SK-N-SH (cell line): ENCODE measurements around the gene TFAP2C. TPM values are rescaled to one million over a fixed set of nuclear protein-coding genes. Genes with fewer than 3 reads are reported as not detected.

Experiments used
- CTCF ChIA-PET: fragments of 300-600, 350-600 bp; formaldehyde crosslinking; extraction: SDS; loops from one replicate; lab custom pipeline; 2021; lab: Yijun Ruan, JAX
- POLR2A ChIA-PET: fragments of 350-600 bp; sonication (Branson Sonifier 250); formaldehyde crosslinking; extraction: SDS; loops from one replicate; lab custom pipeline; 2020; ENCODE audit warnings: antibody characterized with exemption, inconsistent platforms; lab: Yijun Ruan, JAX
- DNase-seq: peaks from one replicate; pipeline ENCODE4 v3.0.0; 2012
- H2AFZ ChIP-seq: fragments of 200-600 bp; sonication (generic); 2 replicates; pipeline ENCODE4 v1.8.1; 2016; ENCODE audit warnings: antibody characterized with exemption, mild to moderate bottlenecking, low read depth
- H3F3A ChIP-seq: fragments of 200-600 bp; sonication (generic); replicated peaks from 2 replicates; pipeline ENCODE3; 2016; ENCODE audit warnings: antibody characterized with exemption, mild to moderate bottlenecking; ENCODE audit not compliant: insufficient read depth
- H3K27ac ChIP-seq, 2 experiments: fragments of 200-500 bp in 1 of 2; fragments of 200-600 bp in 1 of 2; sonication (Bioruptor generic) in 1 of 2; sonication (generic), shearing (Covaris generic) in 1 of 2; 2 replicates each; pipeline versions ENCODE4 v1.5.1 to v1.6.1; 2014 to 2016; ENCODE audit warnings: low read depth in 2 of 2, inconsistent platforms in 1 of 2, low read length in 1 of 2, mild to moderate bottlenecking in 1 of 2, mixed read lengths in 1 of 2
- H3K27me3 ChIP-seq: fragments of 200-600 bp; sonication (generic), shearing (Covaris generic); 2 replicates; pipeline ENCODE4 v1.6.1; 2016; ENCODE audit warnings: mixed run types; ENCODE audit not compliant: insufficient read depth
- H3K36me3 ChIP-seq, 2 experiments: fragments of 200-500 bp in 1 of 2; fragments of 200-600 bp in 1 of 2; sonication (Bioruptor generic) in 1 of 2; sonication (generic) in 1 of 2; replicated peaks in 1 of 2; 2 replicates each; pipeline versions ENCODE3 to v1.5.1; 2014 to 2016; ENCODE audit warnings: low read length in 1 of 2, mild to moderate bottlenecking in 1 of 2; ENCODE audit not compliant: insufficient read depth in 2 of 2, control insufficient read depth in 1 of 2
- H3K4me1 ChIP-seq, 2 experiments: fragments of 200-500 bp in 1 of 2; fragments of 200-600 bp in 1 of 2; sonication (Bioruptor generic) in 1 of 2; sonication (generic), shearing (Covaris generic) in 1 of 2; 2 replicates each; pipeline versions ENCODE4 v1.5.1 to v1.6.1; 2014 to 2016; ENCODE audit warnings: low read depth in 1 of 2, low read length in 1 of 2, mixed run types in 1 of 2; ENCODE audit not compliant: insufficient read depth in 2 of 2, control insufficient read depth in 1 of 2
- H3K4me2 ChIP-seq: fragments of 200-600 bp; sonication (generic), shearing (Covaris generic); 2 replicates; pipeline ENCODE4 v1.6.1; 2017; ENCODE audit warnings: mixed run types
- H3K4me3 ChIP-seq, 2 experiments: fragments of 200-500 bp in 1 of 2; fragments of 200-600 bp in 1 of 2; sonication (Bioruptor generic) in 1 of 2; sonication (generic), shearing (Covaris generic) in 1 of 2; 2 replicates each; pipeline versions ENCODE4 v1.5.1 to v1.8.1; 2014 to 2016; ENCODE audit warnings: low read depth in 2 of 2, inconsistent platforms in 1 of 2, low read length in 1 of 2, mild to moderate bottlenecking in 1 of 2, mixed read lengths in 1 of 2, moderate library complexity in 1 of 2
- H3K79me2 ChIP-seq: fragments of 200-600 bp; sonication (generic); 2 replicates; pipeline ENCODE4 v1.8.1; 2017; ENCODE audit warnings: mild to moderate bottlenecking; ENCODE audit not compliant: insufficient read depth
- H3K9ac ChIP-seq: fragments of 200-600 bp; sonication (generic); 2 replicates; pipeline ENCODE4 v1.6.1; 2017; ENCODE audit warnings: mixed run types
- H3K9me2 ChIP-seq: fragments of 200-600 bp; sonication (generic); 2 replicates; pipeline ENCODE4 v1.6.1; 2017; ENCODE audit warnings: mixed run types
- H3K9me3 ChIP-seq: fragments of 200-600 bp; sonication (generic); 2 replicates; pipeline ENCODE4 v1.6.1; 2017; ENCODE audit warnings: mixed run types, mild to moderate bottlenecking, moderate library complexity
- H4K20me1 ChIP-seq: fragments of 200-600 bp; sonication (generic); 2 replicates; pipeline ENCODE4 v1.6.1; 2017; ENCODE audit warnings: mild to moderate bottlenecking, mixed run types; ENCODE audit not compliant: insufficient read depth
- ELF1 ChIP-seq: IDR thresholded peaks from 2 replicates; pipeline ENCODE4 v1.4.0; 2012
- EP300 ChIP-seq, 2 experiments: IDR thresholded peaks; 2 replicates each; pipeline versions ENCODE4 v1.4.0 to v1.6.1; 2012; ENCODE audit warnings: borderline replicate concordance in 1 of 2, low read depth in 1 of 2, low read length in 1 of 2
- EZH2phosphoT487 ChIP-seq: fragments of 200-600 bp; sonication (generic); IDR thresholded peaks from 2 replicates; pipeline ENCODE4 v1.6.1; 2017; ENCODE audit warnings: low read depth, mixed run types, mild to moderate bottlenecking, antibody characterized with exemption, moderate library complexity, borderline replicate concordance
- FOXJ3 ChIP-seq: sonication (generic); formaldehyde crosslinking; IDR thresholded peaks from 2 replicates; pipeline ENCODE4 v1.5.1; 2020; ENCODE audit warnings: mild to moderate bottlenecking, missing genetic modification reagents
- FOXM1 ChIP-seq: IDR thresholded peaks from 2 replicates; pipeline ENCODE4 v1.4.0; 2012; ENCODE audit warnings: low read depth, mild to moderate bottlenecking
- GABPA ChIP-seq: IDR thresholded peaks from 2 replicates; pipeline ENCODE4 v1.4.0; 2012; ENCODE audit warnings: low read depth, mild to moderate bottlenecking
- RCOR1 ChIP-seq: fragments of 150-350 bp; IDR thresholded peaks from 2 replicates; pipeline ENCODE4 v1.6.1; 2017; ENCODE audit warnings: antibody characterized with exemption, low read length
- RXRA ChIP-seq: IDR thresholded peaks from 2 replicates; pipeline ENCODE4 v1.4.0; 2012; ENCODE audit warnings: low read depth, mild to moderate bottlenecking, borderline replicate concordance
- SIN3A ChIP-seq: IDR thresholded peaks from 2 replicates; pipeline ENCODE4 v1.6.1; 2012; ENCODE audit warnings: low read depth, mild to moderate bottlenecking, low read length, moderate library complexity, borderline replicate concordance
- SMC3 ChIP-seq: IDR thresholded peaks from 2 replicates; pipeline ENCODE4 v1.6.1; 2012; ENCODE audit warnings: low read depth, low read length, improper control_type of control experiment
- YY1 ChIP-seq: IDR thresholded peaks from 2 replicates; pipeline ENCODE4 v1.4.0; 2012; ENCODE audit warnings: low read depth, mild to moderate bottlenecking
- WGBS: methylation state at CpG from one replicate; pipeline ENCODE4 v1.1.6; 2017; ENCODE audit warnings: low lambda C conversion rate; 5-methylcytosine and 5-hydroxymethylcytosine counted together
- polyA plus RNA-seq, 3 experiments: library from polyadenylated mRNA; depleted of rRNA; stranded (reverse); fragments of >200 nt; gene quantifications; 2 replicates each; pipeline ENCODE4 v1.2.3, GENCODE V29; 2012
- TF ChIP-seq, protein P1 (sequence below): IDR thresholded peaks from 2 replicates; pipeline ENCODE4 v1.4.0; 2012; ENCODE audit warnings: low read depth, borderline replicate concordance
- TF ChIP-seq, protein P2 (sequence below): IDR thresholded peaks from 2 replicates; pipeline ENCODE4 v1.4.0; 2012; ENCODE audit warnings: low read depth
- TF ChIP-seq, protein P3 (sequence below): fragments of 150-350 bp; IDR thresholded peaks from 2 replicates; pipeline ENCODE4 v1.6.1; 2017; ENCODE audit warnings: antibody characterized with exemption, low read length, low read depth, borderline replicate concordance
- TF ChIP-seq, protein P4 (sequence below): fragments of 200-600 bp; sonication (generic); IDR thresholded peaks from 2 replicates; pipeline ENCODE4 v1.6.1; 2017; ENCODE audit warnings: antibody characterized with exemption, mild to moderate bottlenecking, moderate library complexity

The TFAP2C gene
- not detected in 2 replicates for polyA plus RNA-seq (2012; rRNA removed)
- not detected in 2 replicates for polyA plus RNA-seq (2012; cell fraction: cytosol; rRNA removed)
- polyA plus RNA-seq (2012; cell fraction: nucleus; rRNA removed), result not detected in 2 replicates

DNA sequence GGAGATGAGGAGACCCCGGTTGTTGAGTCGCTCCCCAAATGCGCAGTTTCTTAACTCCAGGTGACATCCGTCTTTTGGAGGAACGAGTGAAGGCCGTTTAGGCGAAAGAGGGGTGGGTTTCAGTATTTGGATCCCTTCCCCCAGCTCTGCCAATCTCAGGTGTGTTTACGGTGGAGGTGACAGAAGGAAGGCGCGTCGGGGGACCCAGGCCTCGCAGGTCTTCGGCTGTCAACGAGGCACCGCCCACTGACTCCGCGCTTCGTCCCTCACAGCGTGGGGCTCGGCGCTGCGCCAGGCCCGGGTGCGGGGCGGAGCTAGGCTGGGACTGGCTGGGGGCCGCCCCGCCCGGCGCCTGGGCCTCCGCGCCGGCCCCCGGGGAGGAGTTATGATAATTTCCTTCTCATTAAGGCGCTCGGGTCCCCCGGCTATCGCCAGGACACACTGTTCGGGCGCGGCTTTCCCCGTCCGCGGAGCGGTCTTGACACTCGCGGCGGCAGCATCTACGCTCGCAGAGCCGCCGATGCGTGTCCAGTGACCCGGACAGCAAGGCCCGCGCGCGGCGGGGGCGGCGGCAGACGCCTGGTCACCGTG lies at the start of gene TFAP2C:
TSS of gene TFAP2C (plus strand) at position 434 of the 591 bp plus-strand sequence. CDS start 239 bp downstream, outside the sequence.
- POLR2A ChIA-PET, result no interaction called here
- Histone ChIP-seq H3K27ac (no peak within 1 kb of the TSS), H3K9ac (no peak within 1 kb of the TSS), H3F3A (no peaks in the 10 kb centered on the region), H3K9me3 (no peaks in the 10 kb centered on the region), H3K4me2 (peak within 1 kb of the TSS; percentile 55; the same call in 1 of the 2 replicates), H3K9me2 (no peaks in the 10 kb centered on the region), H3K4me1 (no peaks in the 10 kb centered on the region), H3K36me3 (no peaks in the 10 kb centered on the region), H2AFZ (no peak within 1 kb of the TSS)
- DNase-seq, result peak; percentile 62
- WGBS, result 7% methylated on average over 11 of the region's 62 CpGs
- no peak for TF ChIP-seq EZH2phosphoT487
- no peak for TF ChIP-seq EP300 (IDR thresholded peaks at IDR 0.05; ENCODE audit: borderline replicate concordance in 1 of 2, low read depth in 1 of 2, low read length in 1 of 2)
- no peak for TF ChIP-seq SMC3
- no peak for TF ChIP-seq FOXJ3
- TF ChIP-seq RCOR1, result no peak
- no peak for TF ChIP-seq YY1
- TF ChIP-seq FOXM1, result no peak
- TF ChIP-seq, all 33 proteins: peak for 0
- Histone ChIP-seq H3K4me3 (peak within 1 kb of the TSS in 1 of 2 experiments; percentile 46; a peak in 1 of 4 replicates), H3K79me2 (no peaks in the 10 kb centered on the region), H3K27me3 (peaks cover 100% of the 10 kb centered on the region), H4K20me1 (no peaks in the 10 kb centered on the region)
- CTCF ChIA-PET, result interaction anchor here (0.7 kb wide), 1 partner anchor 152 kb away, joined by 3 read pairs; no protein-coding TSS in a partner anchor

DNA sequence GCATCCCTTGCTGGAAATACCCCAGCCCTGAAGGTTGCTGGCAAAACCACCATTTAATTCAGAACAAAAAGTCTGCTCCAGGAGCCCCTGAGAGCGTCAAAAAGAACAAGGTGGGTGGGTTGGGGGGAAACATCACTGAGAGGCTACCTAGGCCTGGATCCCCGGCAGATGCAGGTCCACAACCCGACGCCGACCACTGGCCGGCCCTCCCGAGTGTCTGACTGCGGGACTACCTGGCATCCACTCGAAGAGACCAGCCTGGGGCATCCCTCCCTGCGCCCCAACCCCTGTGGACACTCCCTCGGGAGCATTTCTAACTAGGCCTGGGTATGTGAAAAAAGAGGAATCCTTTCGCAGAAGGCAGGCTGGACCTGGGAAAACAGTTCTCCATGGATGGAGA lies 48.9 kb upstream of the TFAP2C start:
- ChIA-PET POLR2A (no interaction called here), CTCF (interaction anchor here (1.4 to 2.2 kb wide), 2 partner anchors 29 to 30 kb away, joined by 6 to 11 read pairs; no protein-coding TSS in a partner anchor)
- Histone ChIP-seq H3K4me2 (no peak overlapping the region), H3F3A (no peaks in the 10 kb centered on the region), H3K27me3 (peaks cover 56% of the 10 kb centered on the region; the same call in 1 of the 2 replicates), H3K4me3 (no peak overlapping the region), H3K4me1 (no peaks in the 10 kb centered on the region), H3K9ac (no peak overlapping the region), H3K79me2 (no peaks in the 10 kb centered on the region), H3K9me3 (no peaks in the 10 kb centered on the region), H4K20me1 (no peaks in the 10 kb centered on the region), H3K27ac (no peak overlapping the region), H3K9me2 (no peaks in the 10 kb centered on the region), H2AFZ (no peak overlapping the region), H3K36me3 (no peaks in the 10 kb centered on the region)
- 9% methylated on average over 12 of the region's 12 CpGs for WGBS
- DNase-seq, result no peak
- TF ChIP-seq, protein P1, sequence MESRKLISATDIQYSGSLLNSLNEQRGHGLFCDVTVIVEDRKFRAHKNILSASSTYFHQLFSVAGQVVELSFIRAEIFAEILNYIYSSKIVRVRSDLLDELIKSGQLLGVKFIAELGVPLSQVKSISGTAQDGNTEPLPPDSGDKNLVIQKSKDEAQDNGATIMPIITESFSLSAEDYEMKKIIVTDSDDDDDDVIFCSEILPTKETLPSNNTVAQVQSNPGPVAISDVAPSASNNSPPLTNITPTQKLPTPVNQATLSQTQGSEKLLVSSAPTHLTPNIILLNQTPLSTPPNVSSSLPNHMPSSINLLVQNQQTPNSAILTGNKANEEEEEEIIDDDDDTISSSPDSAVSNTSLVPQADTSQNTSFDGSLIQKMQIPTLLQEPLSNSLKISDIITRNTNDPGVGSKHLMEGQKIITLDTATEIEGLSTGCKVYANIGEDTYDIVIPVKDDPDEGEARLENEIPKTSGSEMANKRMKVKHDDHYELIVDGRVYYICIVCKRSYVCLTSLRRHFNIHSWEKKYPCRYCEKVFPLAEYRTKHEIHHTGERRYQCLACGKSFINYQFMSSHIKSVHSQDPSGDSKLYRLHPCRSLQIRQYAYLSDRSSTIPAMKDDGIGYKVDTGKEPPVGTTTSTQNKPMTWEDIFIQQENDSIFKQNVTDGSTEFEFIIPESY, result no peak

DNA sequence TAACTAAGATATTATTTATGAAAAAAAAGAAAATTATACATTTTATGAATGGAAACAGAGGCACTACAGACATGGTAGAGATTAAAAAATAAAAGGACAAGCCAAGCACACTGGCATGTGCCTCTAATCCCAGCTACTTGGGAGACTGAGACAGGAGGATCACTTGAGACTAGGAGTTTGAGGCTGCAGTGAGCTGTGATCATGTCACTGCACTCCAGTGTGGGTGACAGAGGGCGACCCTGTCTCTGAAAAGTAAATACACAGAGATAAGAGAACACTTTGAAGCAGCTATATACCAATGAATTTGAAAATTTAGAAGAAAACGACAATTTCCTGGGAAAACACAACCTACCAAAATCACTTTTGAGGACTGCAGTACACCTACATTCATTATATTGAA lies 47.4 kb upstream of the TFAP2C start:
- no peak overlapping the region for H3K4me3 ChIP-seq
- no peak overlapping the region for H2AFZ ChIP-seq
- no peaks in the 10 kb centered on the region for H3K9me2 ChIP-seq
- H3K4me2 ChIP-seq, result no peak overlapping the region
- no peak for DNase-seq
- CTCF ChIA-PET, result interaction anchor here (1.4 kb wide), 1 partner anchor 31 kb away, joined by 6 read pairs; no protein-coding TSS in a partner anchor
- WGBS, result 5% methylated on average over 2 of the region's 2 CpGs
- H3F3A ChIP-seq, result no peaks in the 10 kb centered on the region
- H4K20me1 ChIP-seq, result no peaks in the 10 kb centered on the region
- no peaks in the 10 kb centered on the region for H3K9me3 ChIP-seq
- TF ChIP-seq GABPA (no peak), ELF1 (no peak), RXRA (no peak), EP300 (IDR thresholded peaks at IDR 0.05; ENCODE audit: borderline replicate concordance in 1 of 2, low read depth in 1 of 2, low read length in 1 of 2) (no peak), SIN3A (no peak)
- TF ChIP-seq, protein P2, sequence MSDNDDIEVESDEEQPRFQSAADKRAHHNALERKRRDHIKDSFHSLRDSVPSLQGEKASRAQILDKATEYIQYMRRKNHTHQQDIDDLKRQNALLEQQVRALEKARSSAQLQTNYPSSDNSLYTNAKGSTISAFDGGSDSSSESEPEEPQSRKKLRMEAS, result no peak
- TF ChIP-seq, protein P3, sequence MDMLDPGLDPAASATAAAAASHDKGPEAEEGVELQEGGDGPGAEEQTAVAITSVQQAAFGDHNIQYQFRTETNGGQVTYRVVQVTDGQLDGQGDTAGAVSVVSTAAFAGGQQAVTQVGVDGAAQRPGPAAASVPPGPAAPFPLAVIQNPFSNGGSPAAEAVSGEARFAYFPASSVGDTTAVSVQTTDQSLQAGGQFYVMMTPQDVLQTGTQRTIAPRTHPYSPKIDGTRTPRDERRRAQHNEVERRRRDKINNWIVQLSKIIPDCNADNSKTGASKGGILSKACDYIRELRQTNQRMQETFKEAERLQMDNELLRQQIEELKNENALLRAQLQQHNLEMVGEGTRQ, result no peak
- TF ChIP-seq, protein P4, sequence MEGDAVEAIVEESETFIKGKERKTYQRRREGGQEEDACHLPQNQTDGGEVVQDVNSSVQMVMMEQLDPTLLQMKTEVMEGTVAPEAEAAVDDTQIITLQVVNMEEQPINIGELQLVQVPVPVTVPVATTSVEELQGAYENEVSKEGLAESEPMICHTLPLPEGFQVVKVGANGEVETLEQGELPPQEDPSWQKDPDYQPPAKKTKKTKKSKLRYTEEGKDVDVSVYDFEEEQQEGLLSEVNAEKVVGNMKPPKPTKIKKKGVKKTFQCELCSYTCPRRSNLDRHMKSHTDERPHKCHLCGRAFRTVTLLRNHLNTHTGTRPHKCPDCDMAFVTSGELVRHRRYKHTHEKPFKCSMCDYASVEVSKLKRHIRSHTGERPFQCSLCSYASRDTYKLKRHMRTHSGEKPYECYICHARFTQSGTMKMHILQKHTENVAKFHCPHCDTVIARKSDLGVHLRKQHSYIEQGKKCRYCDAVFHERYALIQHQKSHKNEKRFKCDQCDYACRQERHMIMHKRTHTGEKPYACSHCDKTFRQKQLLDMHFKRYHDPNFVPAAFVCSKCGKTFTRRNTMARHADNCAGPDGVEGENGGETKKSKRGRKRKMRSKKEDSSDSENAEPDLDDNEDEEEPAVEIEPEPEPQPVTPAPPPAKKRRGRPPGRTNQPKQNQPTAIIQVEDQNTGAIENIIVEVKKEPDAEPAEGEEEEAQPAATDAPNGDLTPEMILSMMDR, result no peak
- H3K27ac ChIP-seq, result no peak overlapping the region
- POLR2A ChIA-PET, result no interaction called here
- no peaks in the 10 kb centered on the region for H3K79me2 ChIP-seq
- H3K36me3 ChIP-seq, result no peaks in the 10 kb centered on the region
- H3K4me1 ChIP-seq, result no peaks in the 10 kb centered on the region
- H3K9ac ChIP-seq, result no peak overlapping the region
- peaks cover 56% of the 10 kb centered on the region; the same call in 1 of the 2 replicates for H3K27me3 ChIP-seq
